Measurements from ENCODE around the gene MUTYH. TPM values are rescaled to one million over a fixed set of nuclear protein-coding genes. Genes with fewer than 3 reads are reported as not detected.
A peak's percentile ranks its signal among the peaks of the same experiment; 100 is the strongest.

MUTYH gene
- total and polyA plus RNA-seq, 9 of the 15 experiments (the other 6 are each of a cell fraction or from before 2014, with no cell fraction given), result 3.4 to 53.5 (median 29.0) TPM

GRCh38 chr1:45304311-45305081, 35.7 kb downstream of the MUTYH start (continued):
- TF ChIP-seq ATF6 (CRISPR knock-in tag; IDR thresholded peaks at IDR 0.05), result 0 out of 2 replicates have a peak, but pooled peaks have one; percentile 24
- TF ChIP-seq ZNF263 (CRISPR knock-in tag; IDR thresholded peaks at IDR 0.05; ENCODE audit: borderline replicate concordance), result 0 out of 2 replicates have a peak, but pooled peaks have one; percentile 6
- no peak for TF ChIP-seq MLX (CRISPR knock-in tag; conservative IDR thresholded peaks at IDR 0.05)
- TF ChIP-seq PCBP2 (IDR thresholded peaks at IDR 0.05; ENCODE audit: low read depth, low read length, poor library complexity, severe bottlenecking), result no peak
- TF ChIP-seq KDM2B (CRISPR knock-in tag; IDR thresholded peaks at IDR 0.05), result no peak
- peak; percentile 4; the same call in 1 of the 2 replicates for TF ChIP-seq ETV5 (CRISPR knock-in tag; IDR thresholded peaks at IDR 0.05; ENCODE audit: low read depth)
- TF ChIP-seq SMAD4 (CRISPR knock-in tag; conservative IDR thresholded peaks at IDR 0.05), result 0 out of 2 replicates have a peak, but pooled peaks have one; percentile 28
- peak; percentile 44; the same call in 1 of the 2 replicates for TF ChIP-seq ZC3H4 (CRISPR knock-in tag; IDR thresholded peaks at IDR 0.05; ENCODE audit: borderline replicate concordance)
- TF ChIP-seq SREBF1 (IDR thresholded peaks at IDR 0.05; ENCODE audit: borderline replicate concordance, low read depth, low read length), result peak; percentile 3; the same call in 1 of the 2 replicates
- 0 out of 2 replicates have a peak, but pooled peaks have one; percentile 11 for TF ChIP-seq RREB1 (CRISPR knock-in tag; IDR thresholded peaks at IDR 0.05)
- no peak for TF ChIP-seq DACH1 (IDR thresholded peaks at IDR 0.05; ENCODE audit: partially characterized antibody)
- TF ChIP-seq ZKSCAN1 (IDR thresholded peaks at IDR 0.05; ENCODE audit: low read depth, low read length), result no peak
- no peak for TF ChIP-seq ZSCAN29 (IDR thresholded peaks at IDR 0.05)
- TF ChIP-seq MAX (CRISPR knock-in tag; IDR thresholded peaks at IDR 0.05), result no peak
- no peak for TF ChIP-seq HEY1 (CRISPR knock-in tag; IDR thresholded peaks at IDR 0.05; ENCODE audit: borderline replicate concordance)
- TF ChIP-seq FOXA3 (CRISPR knock-in tag; conservative IDR thresholded peaks at IDR 0.05 in 1 of 2, IDR thresholded peaks at IDR 0.05 in 1 of 2), result 0 out of 4 replicates have a peak, but pooled peaks of 1 of the 2 experiments have one; percentile 17

Data from K562 (cell line).